Activated CD4-positive, alpha-beta T cell treated with anti-CD3 and anti-CD28 coated beads for 4 hours (primary cell): ENCODE data around the gene VIPR1.
A peak's percentile ranks its signal among the peaks of the same experiment; 100 is the strongest.

Source experiments
- DNase-seq, 2 donors: peaks; one replicate each; pipeline ENCODE4 v3.0.0-alpha.2; 2020

Gene VIPR1

GRCh38 chr3:42495393-42495792 lies 7.0 kb upstream of the VIPR1 start:
- no peak for DNase-seq

DNA sequence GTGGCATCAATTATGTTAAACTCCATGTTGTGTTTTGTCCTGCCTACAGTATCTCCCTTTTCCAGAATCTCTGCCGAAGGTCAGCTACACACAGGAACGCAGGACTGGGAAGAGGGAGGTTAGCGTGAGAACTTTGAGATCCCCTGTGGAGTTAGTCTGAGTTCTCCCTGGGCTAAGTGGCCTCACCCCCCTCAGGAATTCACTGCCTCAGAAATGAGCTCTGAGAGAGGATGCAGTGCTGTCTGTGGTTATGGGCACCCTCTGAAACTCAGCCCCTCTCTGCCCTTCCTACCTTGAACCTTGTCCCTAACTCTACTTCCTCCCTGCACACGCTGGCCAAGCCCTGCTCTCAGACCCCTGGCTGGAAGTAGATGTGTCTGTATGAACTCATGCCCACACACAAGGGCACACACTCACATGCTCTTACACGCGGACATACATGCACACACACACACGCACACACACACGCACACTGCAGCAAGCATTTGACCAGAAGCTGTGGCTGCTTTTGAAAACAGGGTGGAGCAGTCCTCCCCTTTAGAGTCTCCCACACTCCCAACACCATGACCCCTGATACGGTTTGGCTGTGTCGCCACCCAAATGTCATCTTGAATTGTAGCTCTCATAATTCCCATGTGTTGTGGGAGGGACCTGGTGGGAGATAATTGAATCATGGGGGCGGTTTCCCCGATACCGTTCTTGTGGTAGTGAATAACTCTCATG lies 5.3 kb upstream of the VIPR1 start:
- DNase-seq, result no peak

DNA sequence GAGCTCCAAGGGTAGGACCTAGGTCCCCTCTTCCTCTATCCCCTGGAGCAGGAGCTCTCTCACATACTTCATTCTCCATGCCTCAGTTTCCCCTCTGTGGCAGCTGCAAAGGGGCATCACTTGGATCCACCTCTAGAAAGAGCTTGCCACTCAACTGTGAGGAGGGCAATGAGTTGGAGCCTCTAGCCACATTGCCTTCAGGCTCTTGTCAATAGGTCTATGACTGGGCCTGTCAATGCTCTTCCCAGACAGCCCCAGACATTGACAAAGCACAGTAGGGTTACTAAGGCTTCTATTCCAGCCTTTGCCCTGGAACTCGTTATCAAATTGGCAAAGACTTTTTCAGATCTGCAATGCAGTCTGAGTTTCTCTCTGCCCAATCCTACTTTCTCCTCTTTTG lies 4.4 kb upstream of the VIPR1 start:
- no peak for DNase-seq

DNA sequence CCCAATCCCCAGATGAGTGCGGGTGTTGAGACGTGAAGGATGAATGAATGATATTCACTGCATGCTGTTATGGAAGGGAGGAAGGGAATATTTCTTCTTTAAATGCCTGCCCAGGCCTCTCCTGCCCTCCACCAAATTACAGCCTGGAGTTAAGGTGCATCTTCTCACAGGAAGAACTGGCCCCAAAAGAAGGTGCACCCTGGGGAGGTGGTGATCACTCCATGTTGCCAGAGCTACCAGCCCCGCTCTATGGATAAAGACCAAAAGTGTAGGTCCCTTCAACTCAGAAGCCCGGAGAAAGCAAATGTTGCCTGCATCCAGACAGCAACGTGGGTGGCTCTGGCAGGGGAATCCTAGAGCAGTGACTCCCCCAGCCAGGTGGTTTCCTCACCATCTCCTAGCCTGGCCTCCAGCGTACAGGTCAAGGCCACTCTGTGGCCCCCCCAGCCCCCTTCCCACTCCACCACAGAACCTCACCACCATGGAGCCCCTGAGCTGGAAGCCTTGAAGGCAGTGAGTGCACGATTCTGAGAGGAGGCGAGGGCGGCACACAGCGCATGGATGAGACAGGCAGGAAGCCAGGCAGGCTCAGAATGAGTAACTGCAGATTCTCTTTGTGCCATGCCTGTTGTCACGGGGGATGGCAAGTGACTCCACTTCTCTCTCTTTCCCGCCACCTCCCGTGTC lies 3.5 kb upstream of the VIPR1 start:
- DNase-seq, result no peak

- no peak for DNase-seq
Measured at GRCh38 chr3:42499478-42499871, 3.0 kb upstream of the VIPR1 start.

- DNase-seq, result no peak
Measured at GRCh38 chr3:42500091-42500490, 2.4 kb upstream of the VIPR1 start.

- no peak for DNase-seq
Measured at GRCh38 chr3:42500909-42501308, 1.5 kb upstream of the VIPR1 start.

DNA sequence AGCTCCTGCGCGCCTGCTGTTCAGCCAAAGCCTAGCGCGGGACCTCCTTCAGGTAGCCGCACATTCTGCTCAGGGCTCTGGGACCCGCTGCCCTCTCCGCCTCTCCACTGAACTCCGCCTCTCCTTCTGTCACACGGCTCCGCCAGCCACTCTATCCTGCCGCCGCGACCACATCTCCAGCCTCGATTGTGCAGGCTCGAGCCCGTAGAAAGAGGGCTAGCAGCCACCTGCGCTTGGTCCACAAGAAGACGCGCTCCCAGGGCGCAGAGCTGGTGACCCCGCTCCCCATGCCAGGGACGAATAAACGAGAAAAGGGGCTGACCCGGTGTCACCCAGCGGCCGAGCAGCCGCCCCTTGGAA lies 1.1 kb upstream of the VIPR1 start:
- no peak for DNase-seq

- DNase-seq, result peak; percentile 53 to 65
Measured at GRCh38 chr3:42501681-42502428, 588 bp upstream of the VIPR1 start.

DNA sequence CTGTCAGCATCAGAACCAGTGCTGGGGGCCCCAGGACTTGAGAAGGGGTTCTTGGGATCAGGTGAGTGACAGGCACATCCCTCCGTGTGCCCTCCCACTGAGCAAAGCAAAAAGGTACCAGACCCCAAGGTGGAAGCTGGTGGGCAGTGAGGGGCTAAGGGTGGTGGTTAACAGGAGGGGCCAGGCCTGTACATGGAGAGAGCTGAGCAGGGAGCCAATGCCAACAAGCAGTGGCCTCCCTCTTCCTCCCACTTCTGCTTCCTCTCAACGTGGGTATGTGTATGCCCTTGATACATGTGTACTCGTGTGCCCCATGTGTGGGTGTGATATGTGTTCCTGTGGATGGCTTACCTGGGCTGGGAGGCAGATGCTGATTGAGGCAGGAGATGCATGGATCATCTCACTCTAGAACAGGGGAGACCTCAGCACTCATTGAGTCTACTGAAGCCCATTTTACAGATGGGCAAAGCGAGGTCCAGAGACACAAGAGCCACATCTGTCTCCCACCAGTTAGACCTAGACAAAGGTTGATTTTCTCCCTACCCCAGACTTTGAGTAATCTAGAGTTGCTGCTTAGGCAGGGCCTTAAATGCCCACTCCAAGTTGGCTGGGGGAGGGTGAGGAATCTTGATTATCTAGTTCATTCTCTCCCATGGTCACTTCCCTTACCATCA lies 945 bp downstream of the VIPR1 start:
- no peak for DNase-seq

- no peak for DNase-seq
Measured at GRCh38 chr3:42503957-42504333, 1.5 kb downstream of the VIPR1 start.

GRCh38 chr3:42504334-42505127 lies 2.1 kb downstream of the VIPR1 start:
- DNase-seq, result no peak

- no peak for DNase-seq
Measured at GRCh38 chr3:42505128-42505848, 2.8 kb downstream of the VIPR1 start.

- DNase-seq, result no peak
Measured at GRCh38 chr3:42505849-42506410, 3.5 kb downstream of the VIPR1 start.

DNA sequence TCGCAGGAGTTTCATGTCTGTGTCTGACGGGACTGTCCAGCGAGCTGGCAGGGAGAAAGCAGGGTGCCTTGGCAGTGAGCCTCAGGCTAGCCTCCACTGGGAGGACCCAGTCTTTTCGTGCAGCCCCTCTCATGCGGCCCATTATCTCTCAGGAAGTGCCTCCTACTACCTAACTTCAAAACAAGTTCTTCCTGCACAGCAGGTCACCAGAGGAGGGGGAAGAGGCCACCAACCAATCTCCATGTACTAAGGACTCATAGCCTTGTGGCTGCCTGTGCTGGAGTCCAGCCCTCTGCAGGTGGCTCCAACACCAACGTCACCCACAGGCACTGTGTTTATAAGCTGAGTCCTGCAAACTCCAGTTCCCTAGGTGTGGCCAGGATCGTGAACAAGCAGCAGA lies 4.8 kb downstream of the VIPR1 start:
- no peak for DNase-seq

- DNase-seq, result no peak
Measured at GRCh38 chr3:42507761-42508335, 5.4 kb downstream of the VIPR1 start.

DNA sequence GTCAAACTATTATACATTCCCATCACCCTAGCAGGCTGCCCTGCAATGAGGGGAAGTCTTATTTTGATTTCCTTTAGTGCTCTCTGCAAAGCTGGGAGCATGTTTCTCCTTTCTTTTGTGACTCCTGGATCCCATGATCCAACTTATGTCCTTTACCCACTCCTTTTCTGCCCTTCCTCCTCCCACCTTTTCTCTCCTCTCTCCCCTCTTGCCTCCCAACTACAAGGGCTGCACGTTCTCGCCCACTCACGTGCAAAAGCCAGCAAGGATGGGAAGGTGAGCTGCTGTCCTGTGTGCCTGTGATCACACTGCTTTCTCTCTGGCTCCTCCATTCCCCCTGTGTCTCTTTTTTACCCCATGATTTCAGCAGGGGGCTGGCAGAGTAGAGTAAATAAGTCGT lies 6.1 kb downstream of the VIPR1 start:
- no peak for DNase-seq

- no peak for DNase-seq
Measured at GRCh38 chr3:42509111-42509510, 6.7 kb downstream of the VIPR1 start.

- DNase-seq, result no peak
Measured at GRCh38 chr3:42510325-42510724, 7.9 kb downstream of the VIPR1 start.

- DNase-seq, result no peak
Measured at GRCh38 chr3:42511201-42511600, 8.8 kb downstream of the VIPR1 start.

DNA sequence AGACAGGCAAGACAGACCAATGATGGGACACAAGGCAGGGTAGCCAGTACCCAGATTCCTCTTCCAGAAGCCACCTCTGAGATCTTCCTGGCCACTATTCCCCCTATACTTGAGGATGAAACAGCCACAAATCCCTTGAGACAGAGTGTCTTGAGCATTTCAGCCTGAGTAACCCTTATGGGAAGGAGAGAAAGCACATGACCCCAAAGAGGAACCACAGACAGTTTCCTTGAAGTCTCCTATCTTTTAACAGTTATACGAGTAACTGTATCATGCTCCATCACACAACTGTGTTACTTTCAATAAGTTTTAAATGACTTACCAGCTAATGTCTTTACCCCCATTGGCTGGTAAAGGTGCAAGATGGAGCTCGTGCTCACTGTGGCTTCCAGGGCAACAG lies 9.3 kb downstream of the VIPR1 start:
- no peak for DNase-seq
